ENCODE measurements around the gene NOX5. TPM values are rescaled to one million over a fixed set of nuclear protein-coding genes. Genes with fewer than 3 reads are reported as not detected.

The NOX5 gene
- total RNA-seq, 6 experiments from 2014 or later: 0.06 to 0.15 (median 0.11) TPM; not detected in 3

- Histone ChIP-seq H3K9me3 (no peaks in the 10 kb centered on the region), H3K27ac (no peak overlapping the region), H3K36me3 (no peaks in the 10 kb centered on the region), H3K4me3 (no peak overlapping the region), H3K4me1 (no peaks in the 10 kb centered on the region), H3K27me3 (no peaks in the 10 kb centered on the region)
- TF ChIP-seq CTCF (IDR thresholded peaks at IDR 0.05): no peak
- no peak for TF ChIP-seq POLR2A (IDR thresholded peaks at IDR 0.05)
- no peak for DNase-seq
- ATAC-seq: no peak
- intact Hi-C loops (cut with DNase I): no loop called here
Observed at GRCh38 chr15:68980786-68981185, 33.7 kb upstream of the NOX5 start.

- 76% methylated on average over 4 of the region's 4 CpGs for WGBS (ENCODE audit: insufficient coverage, low coverage, low lambda C conversion rate, missing lambda C conversion rate)
- no peak for TF ChIP-seq CTCF (IDR thresholded peaks at IDR 0.05)
- TF ChIP-seq POLR2A (IDR thresholded peaks at IDR 0.05): no peak
- no peak overlapping the region for H3K27ac ChIP-seq
- H3K36me3 ChIP-seq: no peaks in the 10 kb centered on the region
- H3K4me3 ChIP-seq: no peak overlapping the region
- H3K27me3 ChIP-seq: no peaks in the 10 kb centered on the region
- no peak for ATAC-seq
- no peaks in the 10 kb centered on the region for H3K9me3 ChIP-seq
- DNase-seq: no peak
- H3K4me1 ChIP-seq: no peaks in the 10 kb centered on the region
- intact Hi-C loops (cut with DNase I): no loop called here
Observed at GRCh38 chr15:68981941-68982340, 32.6 kb upstream of the NOX5 start.

GRCh38 chr15:68982976-68983563 lies 31.4 kb upstream of the NOX5 start:
- Histone ChIP-seq H3K9me3 (no peaks in the 10 kb centered on the region), H3K27me3 (no peaks in the 10 kb centered on the region), H3K27ac (no peak overlapping the region), H3K36me3 (no peaks in the 10 kb centered on the region), H3K4me1 (no peaks in the 10 kb centered on the region), H3K4me3 (no peak overlapping the region)
- no peak for TF ChIP-seq POLR2A (IDR thresholded peaks at IDR 0.05)
- no peak for TF ChIP-seq CTCF (IDR thresholded peaks at IDR 0.05)
- ATAC-seq (no peak), DNase-seq (no peak)
- intact Hi-C loops (cut with DNase I): no loop called here
- 43% methylated on average over 1 of the region's 6 CpGs for WGBS (ENCODE audit: insufficient coverage, low coverage, low lambda C conversion rate, missing lambda C conversion rate)

- intact Hi-C loops (cut with DNase I): no loop called here
- TF ChIP-seq POLR2A (IDR thresholded peaks at IDR 0.05): no peak
- TF ChIP-seq CTCF (IDR thresholded peaks at IDR 0.05): no peak
- Histone ChIP-seq H3K9me3 (no peaks in the 10 kb centered on the region), H3K36me3 (no peaks in the 10 kb centered on the region), H3K4me1 (no peaks in the 10 kb centered on the region), H3K27ac (no peak overlapping the region), H3K4me3 (no peak overlapping the region), H3K27me3 (no peaks in the 10 kb centered on the region)
- WGBS (ENCODE audit: insufficient coverage, low coverage, low lambda C conversion rate, missing lambda C conversion rate): 61% methylated on average over 4 of the region's 4 CpGs
- no peak for DNase-seq
- no peak for ATAC-seq
Observed at GRCh38 chr15:68983961-68984481, 30.5 kb upstream of the NOX5 start.

GRCh38 chr15:68984586-68984985 lies 29.9 kb upstream of the NOX5 start:
- Histone ChIP-seq H3K9me3 (no peaks in the 10 kb centered on the region), H3K36me3 (no peaks in the 10 kb centered on the region), H3K4me1 (no peaks in the 10 kb centered on the region), H3K27ac (no peak overlapping the region), H3K27me3 (no peaks in the 10 kb centered on the region), H3K4me3 (no peak overlapping the region)
- no peak for DNase-seq
- WGBS (ENCODE audit: insufficient coverage, low coverage, low lambda C conversion rate, missing lambda C conversion rate): 81% methylated on average over 3 of the region's 3 CpGs
- ATAC-seq: no peak
- TF ChIP-seq CTCF (IDR thresholded peaks at IDR 0.05) (no peak), POLR2A (IDR thresholded peaks at IDR 0.05) (no peak)
- intact Hi-C loops (cut with DNase I): no loop called here
